IPS DF 6.9 (cell line): ENCODE data around the gene PHTF2.
"Not testable (repeated sequence)": the region's sequence is repeated elsewhere in the genome, so short reads cannot be mapped to it uniquely, and the experiment has no call there.

Experiments used
- DNase-seq: peaks from one replicate; pipeline ENCODE4 v3.0.0-alpha.2; 2013; ENCODE audit warnings: low read depth, low spot score
- H3K27ac ChIP-seq: one replicate; pipeline ENCODE4 v1.5.1; 2013; ENCODE audit warnings: low read length, control low read depth
- H3K27me3 ChIP-seq: 2 replicates; pipeline ENCODE4 v1.6.1; 2013; ENCODE audit warnings: mild to moderate bottlenecking, low read length; ENCODE audit not compliant: control insufficient read depth, insufficient read depth
- H3K36me3 ChIP-seq: 2 replicates; pipeline ENCODE4 v1.6.1; 2013; ENCODE audit warnings: low read length; ENCODE audit not compliant: control insufficient read depth, insufficient read depth
- H3K4me1 ChIP-seq: 2 replicates; pipeline ENCODE4 v1.6.1; 2013; ENCODE audit warnings: low read length; ENCODE audit not compliant: control insufficient read depth, insufficient read depth
- H3K4me3 ChIP-seq: 2 replicates; pipeline ENCODE4 v1.5.1; 2013; ENCODE audit warnings: mild to moderate bottlenecking, low read length
- H3K9me3 ChIP-seq: 2 replicates; pipeline ENCODE4 v1.6.1; 2013; ENCODE audit warnings: low read length, inconsistent platforms; ENCODE audit not compliant: control insufficient read depth, insufficient read depth
- WGBS: extraction: QIAGEN DNeasy Blood & Tissue Kit; methylation state at CpG from one replicate; pipeline ENCODE4 v1.1.7; 2013; ENCODE audit warnings: mixed read lengths, missing lambda C conversion rate; ENCODE audit not compliant: insufficient read length, insufficient coverage; 5-methylcytosine and 5-hydroxymethylcytosine counted together

Gene PHTF2

GRCh38 chr7:77827999-77828398 lies 29.4 kb downstream of the PHTF2 start:
- Histone ChIP-seq H3K27me3 (no peaks in the 10 kb centered on the region), H3K4me1 (no peaks in the 10 kb centered on the region), H3K27ac (no peak overlapping the region), H3K36me3 (no peaks in the 10 kb centered on the region), H3K9me3 (no peaks in the 10 kb centered on the region), H3K4me3 (no peak overlapping the region)
- no peak for DNase-seq
- WGBS, result no CpG with 5 or more reads among the region's 2 CpGs

- Histone ChIP-seq H3K27me3 (no peaks in the 10 kb centered on the region), H3K27ac (no peak overlapping the region), H3K4me3 (no peak overlapping the region), H3K9me3 (no peaks in the 10 kb centered on the region), H3K36me3 (no peaks in the 10 kb centered on the region), H3K4me1 (no peaks in the 10 kb centered on the region)
- no peak for DNase-seq
- WGBS, result no CpG with 5 or more reads among the region's 8 CpGs
These were observed 32.2 kb downstream of the PHTF2 start for GRCh38 chr7:77830649-77831355.

- H3K4me3 ChIP-seq, result no peak overlapping the region
- no peaks in the 10 kb centered on the region for H3K4me1 ChIP-seq
- DNase-seq, result no peak
- H3K27me3 ChIP-seq, result no peaks in the 10 kb centered on the region
- H3K9me3 ChIP-seq, result no peaks in the 10 kb centered on the region
- no peak overlapping the region for H3K27ac ChIP-seq
- no peaks in the 10 kb centered on the region for H3K36me3 ChIP-seq
- WGBS, result no CpG with 5 or more reads among the region's 7 CpGs
These were observed 32.9 kb downstream of the PHTF2 start for GRCh38 chr7:77831481-77831880.

GRCh38 chr7:77831953-77832352 lies 33.4 kb downstream of the PHTF2 start:
- WGBS, result no CpG with 5 or more reads among the region's 1 CpG
- Histone ChIP-seq H3K27ac (no peak overlapping the region), H3K36me3 (no peaks in the 10 kb centered on the region), H3K27me3 (no peaks in the 10 kb centered on the region), H3K4me1 (no peaks in the 10 kb centered on the region), H3K9me3 (no peaks in the 10 kb centered on the region), H3K4me3 (no peak overlapping the region)
- no peak for DNase-seq

GRCh38 chr7:77833136-77833535 lies 34.6 kb downstream of the PHTF2 start:
- Histone ChIP-seq H3K4me3 (no peak overlapping the region), H3K27me3 (no peaks in the 10 kb centered on the region), H3K9me3 (no peaks in the 10 kb centered on the region), H3K4me1 (no peaks in the 10 kb centered on the region), H3K36me3 (no peaks in the 10 kb centered on the region), H3K27ac (no peak overlapping the region)
- no peak for DNase-seq
- no CpG with 5 or more reads among the region's 1 CpG for WGBS

GRCh38 chr7:77836425-77836824 lies 37.9 kb downstream of the PHTF2 start:
- not testable (repeated sequence) for H3K27ac ChIP-seq, H3K4me1 ChIP-seq, DNase-seq, H3K36me3 ChIP-seq, H3K4me3 ChIP-seq, H3K9me3 ChIP-seq, H3K27me3 ChIP-seq
- WGBS, result no CpG with 5 or more reads among the region's 2 CpGs

GRCh38 chr7:77837275-77837674 lies 38.7 kb downstream of the PHTF2 start:
- H3K9me3 ChIP-seq, result no peaks in the 10 kb centered on the region
- H3K4me3 ChIP-seq, result no peak overlapping the region
- no CpG with 5 or more reads among the region's 2 CpGs for WGBS
- no peaks in the 10 kb centered on the region for H3K27me3 ChIP-seq
- H3K27ac ChIP-seq, result no peak overlapping the region
- no peaks in the 10 kb centered on the region for H3K36me3 ChIP-seq
- H3K4me1 ChIP-seq, result no peaks in the 10 kb centered on the region
- DNase-seq, result no peak

- no peaks in the 10 kb centered on the region for H3K9me3 ChIP-seq
- no peak overlapping the region for H3K4me3 ChIP-seq
- H3K36me3 ChIP-seq, result no peaks in the 10 kb centered on the region
- H3K4me1 ChIP-seq, result no peaks in the 10 kb centered on the region
- H3K27ac ChIP-seq, result no peak overlapping the region
- H3K27me3 ChIP-seq, result no peaks in the 10 kb centered on the region
- WGBS, result no CpG with 5 or more reads among the region's 1 CpG
- DNase-seq, result no peak
These were observed 39.4 kb downstream of the PHTF2 start for GRCh38 chr7:77837966-77838365.

- Histone ChIP-seq H3K36me3 (no peaks in the 10 kb centered on the region), H3K27ac (no peak overlapping the region), H3K9me3 (no peaks in the 10 kb centered on the region), H3K4me1 (no peaks in the 10 kb centered on the region), H3K27me3 (no peaks in the 10 kb centered on the region), H3K4me3 (no peak overlapping the region)
- WGBS, result no CpG with 5 or more reads among the region's 3 CpGs
- DNase-seq, result no peak
These were observed 40.4 kb downstream of the PHTF2 start for GRCh38 chr7:77838929-77839491.

- H3K4me1 ChIP-seq, result no peaks in the 10 kb centered on the region
- no peak for DNase-seq
- H3K36me3 ChIP-seq, result no peaks in the 10 kb centered on the region
- H3K27ac ChIP-seq, result no peak overlapping the region
- H3K27me3 ChIP-seq, result no peaks in the 10 kb centered on the region
- no peaks in the 10 kb centered on the region for H3K9me3 ChIP-seq
- WGBS, result no CpG with 5 or more reads among the region's 2 CpGs
- no peak overlapping the region for H3K4me3 ChIP-seq
These were observed 41.3 kb downstream of the PHTF2 start for GRCh38 chr7:77839919-77840318.

- DNase-seq, result no peak
- Histone ChIP-seq H3K9me3 (no peaks in the 10 kb centered on the region), H3K4me1 (no peaks in the 10 kb centered on the region), H3K36me3 (no peaks in the 10 kb centered on the region), H3K27me3 (no peaks in the 10 kb centered on the region), H3K27ac (no peak overlapping the region), H3K4me3 (no peak overlapping the region)
- no CpG with 5 or more reads among the region's 2 CpGs for WGBS
These were observed 44.6 kb downstream of the PHTF2 start for GRCh38 chr7:77843194-77843593.
